ENCODE data around the gene KCNG2.

DNA sequence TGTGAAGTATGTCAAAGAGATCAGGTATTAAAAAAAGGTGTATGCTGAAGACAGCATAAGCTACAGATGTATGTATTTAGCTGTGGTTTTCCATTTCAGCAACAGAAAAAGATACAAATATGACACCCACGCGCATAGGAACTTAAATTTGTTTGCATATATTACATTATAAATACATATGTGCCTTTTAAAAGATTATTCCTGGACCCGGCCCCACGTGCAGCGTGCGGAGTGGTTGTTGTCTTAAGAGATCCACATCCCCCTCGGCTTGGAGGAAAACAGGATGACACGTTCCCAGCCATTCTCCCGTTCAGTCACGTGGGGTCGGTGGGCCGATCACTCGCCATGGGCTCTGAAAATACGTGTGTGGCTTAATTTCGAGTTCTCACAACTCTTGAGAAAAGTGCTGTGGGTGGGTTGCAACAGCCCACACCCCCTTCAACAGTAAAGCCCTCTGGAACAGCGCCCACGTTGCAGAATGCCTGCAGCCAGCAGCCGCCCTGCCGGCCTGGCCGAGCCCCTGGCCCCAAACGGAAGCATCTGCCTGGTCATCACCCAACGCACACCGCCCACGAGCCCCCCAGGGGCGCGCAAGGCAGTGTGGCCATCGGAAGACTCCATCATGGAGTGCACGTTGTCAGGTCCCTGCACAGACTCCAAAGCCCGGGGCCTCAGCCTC is 18.6 kb upstream of the KCNG2 start:
- TF ChIP-seq ZNF331 (CRISPR knock-in tag; IDR thresholded peaks at IDR 0.05; ENCODE audit: low read depth) (no peak), EZH2phosphoT487 (IDR thresholded peaks at IDR 0.05; ENCODE audit: unreplicated experiment) (no peak), CREB1 (CRISPR knock-in tag; IDR thresholded peaks at IDR 0.05; ENCODE audit: low read depth) (no peak), POLR2AphosphoS5 (IDR thresholded peaks at IDR 0.05; ENCODE audit: low read depth) (no peak), EZH2 (IDR thresholded peaks at IDR 0.05; ENCODE audit: low read depth, unreplicated experiment) (no peak), JUNB (IDR thresholded peaks at IDR 0.05; ENCODE audit: unreplicated experiment) (no peak)
- TF ChIP-seq, protein P1, sequence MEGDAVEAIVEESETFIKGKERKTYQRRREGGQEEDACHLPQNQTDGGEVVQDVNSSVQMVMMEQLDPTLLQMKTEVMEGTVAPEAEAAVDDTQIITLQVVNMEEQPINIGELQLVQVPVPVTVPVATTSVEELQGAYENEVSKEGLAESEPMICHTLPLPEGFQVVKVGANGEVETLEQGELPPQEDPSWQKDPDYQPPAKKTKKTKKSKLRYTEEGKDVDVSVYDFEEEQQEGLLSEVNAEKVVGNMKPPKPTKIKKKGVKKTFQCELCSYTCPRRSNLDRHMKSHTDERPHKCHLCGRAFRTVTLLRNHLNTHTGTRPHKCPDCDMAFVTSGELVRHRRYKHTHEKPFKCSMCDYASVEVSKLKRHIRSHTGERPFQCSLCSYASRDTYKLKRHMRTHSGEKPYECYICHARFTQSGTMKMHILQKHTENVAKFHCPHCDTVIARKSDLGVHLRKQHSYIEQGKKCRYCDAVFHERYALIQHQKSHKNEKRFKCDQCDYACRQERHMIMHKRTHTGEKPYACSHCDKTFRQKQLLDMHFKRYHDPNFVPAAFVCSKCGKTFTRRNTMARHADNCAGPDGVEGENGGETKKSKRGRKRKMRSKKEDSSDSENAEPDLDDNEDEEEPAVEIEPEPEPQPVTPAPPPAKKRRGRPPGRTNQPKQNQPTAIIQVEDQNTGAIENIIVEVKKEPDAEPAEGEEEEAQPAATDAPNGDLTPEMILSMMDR (conservative IDR thresholded peaks at IDR 0.05; ENCODE audit: low read depth in 2 of 2) = no peak
- TF ChIP-seq, protein P2, sequence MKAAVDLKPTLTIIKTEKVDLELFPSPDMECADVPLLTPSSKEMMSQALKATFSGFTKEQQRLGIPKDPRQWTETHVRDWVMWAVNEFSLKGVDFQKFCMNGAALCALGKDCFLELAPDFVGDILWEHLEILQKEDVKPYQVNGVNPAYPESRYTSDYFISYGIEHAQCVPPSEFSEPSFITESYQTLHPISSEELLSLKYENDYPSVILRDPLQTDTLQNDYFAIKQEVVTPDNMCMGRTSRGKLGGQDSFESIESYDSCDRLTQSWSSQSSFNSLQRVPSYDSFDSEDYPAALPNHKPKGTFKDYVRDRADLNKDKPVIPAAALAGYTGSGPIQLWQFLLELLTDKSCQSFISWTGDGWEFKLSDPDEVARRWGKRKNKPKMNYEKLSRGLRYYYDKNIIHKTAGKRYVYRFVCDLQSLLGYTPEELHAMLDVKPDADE (IDR thresholded peaks at IDR 0.05) = no peak
- TF ChIP-seq, protein P3, sequence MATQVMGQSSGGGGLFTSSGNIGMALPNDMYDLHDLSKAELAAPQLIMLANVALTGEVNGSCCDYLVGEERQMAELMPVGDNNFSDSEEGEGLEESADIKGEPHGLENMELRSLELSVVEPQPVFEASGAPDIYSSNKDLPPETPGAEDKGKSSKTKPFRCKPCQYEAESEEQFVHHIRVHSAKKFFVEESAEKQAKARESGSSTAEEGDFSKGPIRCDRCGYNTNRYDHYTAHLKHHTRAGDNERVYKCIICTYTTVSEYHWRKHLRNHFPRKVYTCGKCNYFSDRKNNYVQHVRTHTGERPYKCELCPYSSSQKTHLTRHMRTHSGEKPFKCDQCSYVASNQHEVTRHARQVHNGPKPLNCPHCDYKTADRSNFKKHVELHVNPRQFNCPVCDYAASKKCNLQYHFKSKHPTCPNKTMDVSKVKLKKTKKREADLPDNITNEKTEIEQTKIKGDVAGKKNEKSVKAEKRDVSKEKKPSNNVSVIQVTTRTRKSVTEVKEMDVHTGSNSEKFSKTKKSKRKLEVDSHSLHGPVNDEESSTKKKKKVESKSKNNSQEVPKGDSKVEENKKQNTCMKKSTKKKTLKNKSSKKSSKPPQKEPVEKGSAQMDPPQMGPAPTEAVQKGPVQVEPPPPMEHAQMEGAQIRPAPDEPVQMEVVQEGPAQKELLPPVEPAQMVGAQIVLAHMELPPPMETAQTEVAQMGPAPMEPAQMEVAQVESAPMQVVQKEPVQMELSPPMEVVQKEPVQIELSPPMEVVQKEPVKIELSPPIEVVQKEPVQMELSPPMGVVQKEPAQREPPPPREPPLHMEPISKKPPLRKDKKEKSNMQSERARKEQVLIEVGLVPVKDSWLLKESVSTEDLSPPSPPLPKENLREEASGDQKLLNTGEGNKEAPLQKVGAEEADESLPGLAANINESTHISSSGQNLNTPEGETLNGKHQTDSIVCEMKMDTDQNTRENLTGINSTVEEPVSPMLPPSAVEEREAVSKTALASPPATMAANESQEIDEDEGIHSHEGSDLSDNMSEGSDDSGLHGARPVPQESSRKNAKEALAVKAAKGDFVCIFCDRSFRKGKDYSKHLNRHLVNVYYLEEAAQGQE (IDR thresholded peaks at IDR 0.05; ENCODE audit: unreplicated experiment) = no peak

All from GM23338 (cell line).